Stimulated activated effector memory CD8-positive, alpha-beta T cell treated with anti-CD3 and anti-CD28 coated beads, Interleukin-12 subunit alpha, Interleukin-12 subunit beta, amount 100 ng/mL, for 72 hours (primary cell): ENCODE measurements around the gene MAP4K4.
"Not testable (repeated sequence)": the region's sequence is repeated elsewhere in the genome, so short reads cannot be mapped to it uniquely, and the experiment has no call there.

ENCODE experiments used
- ATAC-seq: fragments of 150-1000 bp; cut with Tn5 transposase; 2 replicates; pipeline ENCODE4 v1.10.0; 2021
- DNase-seq, 2 donors: peaks; one replicate each; pipeline ENCODE4 v3.0.0; 2021 to 2022; ENCODE audit warnings: low spot score in 2 of 2
- H3K27ac Mint-ChIP-seq: one replicate; pipeline ENCODE4 v1.8.0; 2022; ENCODE audit warnings: mild to moderate bottlenecking, mixed read lengths
- H3K36me3 Mint-ChIP-seq: one replicate; pipeline ENCODE4 v1.8.0; 2022; ENCODE audit warnings: mild to moderate bottlenecking, mixed read lengths
- H3K4me1 Mint-ChIP-seq: one replicate; pipeline ENCODE4 v1.8.0; 2022; ENCODE audit warnings: mixed read lengths
- H3K4me3 Mint-ChIP-seq: one replicate; pipeline ENCODE4 v1.8.0; 2022; ENCODE audit warnings: mild to moderate bottlenecking, mixed read lengths
- H3K9me3 Mint-ChIP-seq: one replicate; pipeline ENCODE4 v1.8.0; 2022; ENCODE audit warnings: mixed read lengths

Gene MAP4K4

DNA sequence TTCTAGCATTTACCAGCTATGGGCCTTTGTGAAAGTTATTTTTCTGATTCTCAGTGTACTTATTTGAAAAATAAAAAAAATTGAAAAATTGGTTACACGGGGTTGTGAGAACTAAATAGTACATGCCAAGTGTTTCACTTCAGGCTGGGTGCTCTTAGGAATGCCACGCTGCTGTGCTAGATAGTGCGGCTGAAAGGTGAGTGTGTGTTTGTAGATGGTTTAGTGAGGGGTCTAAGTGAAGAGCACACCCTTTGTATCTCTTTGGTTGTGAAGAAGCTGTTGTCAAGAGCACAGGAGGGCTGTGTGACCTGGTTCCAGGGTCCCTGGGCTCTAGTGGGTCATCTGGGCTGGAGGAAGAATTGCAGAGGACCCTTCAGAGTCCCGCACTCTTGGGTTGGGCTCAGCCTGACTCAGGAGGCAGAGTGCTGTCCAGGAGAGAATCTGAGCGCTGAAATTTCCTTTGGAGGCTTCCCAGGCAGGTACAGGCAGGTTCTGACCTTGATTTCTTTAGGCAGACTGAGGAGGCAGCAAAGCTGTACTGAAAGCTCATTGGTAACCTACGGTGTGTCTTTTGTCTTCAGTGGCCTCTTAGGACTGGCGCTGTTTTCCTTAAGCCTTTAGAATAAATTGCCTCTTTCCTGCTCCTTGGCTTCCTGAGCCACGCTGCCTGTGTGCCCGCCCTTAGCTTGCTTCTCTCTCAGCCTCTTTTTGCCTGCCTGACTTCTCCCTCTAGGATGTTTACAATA is 44.4 kb downstream of the MAP4K4 start:
- H3K4me1 Mint-ChIP-seq: peaks cover 78% of the 10 kb centered on the region
- H3K4me3 Mint-ChIP-seq: no peak overlapping the region
- peak in 1 of 2 donors; percentile 29 for DNase-seq
- no peaks in the 10 kb centered on the region for H3K9me3 Mint-ChIP-seq
- no peaks in the 10 kb centered on the region for H3K36me3 Mint-ChIP-seq
- no peak for ATAC-seq
- H3K27ac Mint-ChIP-seq: peak overlapping the region; percentile 5

DNA sequence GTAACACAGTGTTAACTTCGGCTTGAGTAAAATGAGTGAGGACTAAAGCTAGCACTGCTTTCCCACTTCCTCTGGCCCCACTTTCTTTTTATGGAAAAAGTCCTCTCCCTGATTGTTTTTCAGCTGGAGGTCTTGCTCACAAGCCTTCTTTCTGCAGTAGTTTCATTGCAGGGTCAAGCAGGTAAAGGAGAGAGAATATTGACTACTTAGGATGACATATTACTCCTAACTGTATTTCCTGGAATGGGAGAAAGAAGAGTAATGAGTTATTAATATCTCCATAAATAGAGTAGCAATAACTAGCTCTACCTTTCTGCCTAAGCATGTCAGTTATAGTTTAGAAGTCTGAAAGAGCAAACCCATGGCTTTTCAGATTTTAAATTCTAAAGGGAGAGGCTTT is 45.0 kb downstream of the MAP4K4 start:
- no peaks in the 10 kb centered on the region for H3K9me3 Mint-ChIP-seq
- no peaks in the 10 kb centered on the region for H3K36me3 Mint-ChIP-seq
- H3K4me3 Mint-ChIP-seq: no peak overlapping the region
- no peak for DNase-seq
- H3K4me1 Mint-ChIP-seq: peaks cover 73% of the 10 kb centered on the region
- no peak for ATAC-seq
- peak overlapping the region; percentile 5 for H3K27ac Mint-ChIP-seq

- DNase-seq (no peak), ATAC-seq (no peak)
- H3K27ac Mint-ChIP-seq: no peak overlapping the region
- peaks cover 66% of the 10 kb centered on the region for H3K4me1 Mint-ChIP-seq
- H3K9me3 Mint-ChIP-seq: no peaks in the 10 kb centered on the region
- H3K4me3 Mint-ChIP-seq: no peak overlapping the region
- H3K36me3 Mint-ChIP-seq: no peaks in the 10 kb centered on the region
Observed at GRCh38 chr2:101743288-101743687, 45.8 kb downstream of the MAP4K4 start.

DNA sequence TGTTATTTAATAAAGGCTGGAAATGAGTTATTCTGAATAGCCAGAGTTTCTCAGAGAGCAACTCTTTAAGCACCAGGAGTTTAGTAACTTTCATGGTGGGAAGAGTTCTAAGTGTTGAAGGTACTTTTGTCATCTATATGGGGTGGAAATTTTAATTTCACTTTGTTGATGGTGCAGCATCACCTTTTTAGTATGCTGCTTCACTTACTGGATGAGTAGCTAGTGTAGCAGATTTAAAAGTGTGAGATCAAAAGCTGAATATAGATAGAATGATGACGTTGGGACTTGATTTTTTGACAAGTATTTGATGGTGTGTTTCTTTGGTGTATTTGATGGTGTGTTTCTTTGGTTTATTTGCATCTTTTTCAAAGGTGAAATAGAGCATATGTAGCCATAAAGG is 47.3 kb downstream of the MAP4K4 start:
- ATAC-seq: no peak
- Mint-ChIP-seq H3K4me3 (no peak overlapping the region), H3K27ac (peak overlapping the region; percentile 46), H3K9me3 (no peaks in the 10 kb centered on the region), H3K36me3 (no peaks in the 10 kb centered on the region), H3K4me1 (peaks cover 59% of the 10 kb centered on the region)
- DNase-seq: no peak

DNA sequence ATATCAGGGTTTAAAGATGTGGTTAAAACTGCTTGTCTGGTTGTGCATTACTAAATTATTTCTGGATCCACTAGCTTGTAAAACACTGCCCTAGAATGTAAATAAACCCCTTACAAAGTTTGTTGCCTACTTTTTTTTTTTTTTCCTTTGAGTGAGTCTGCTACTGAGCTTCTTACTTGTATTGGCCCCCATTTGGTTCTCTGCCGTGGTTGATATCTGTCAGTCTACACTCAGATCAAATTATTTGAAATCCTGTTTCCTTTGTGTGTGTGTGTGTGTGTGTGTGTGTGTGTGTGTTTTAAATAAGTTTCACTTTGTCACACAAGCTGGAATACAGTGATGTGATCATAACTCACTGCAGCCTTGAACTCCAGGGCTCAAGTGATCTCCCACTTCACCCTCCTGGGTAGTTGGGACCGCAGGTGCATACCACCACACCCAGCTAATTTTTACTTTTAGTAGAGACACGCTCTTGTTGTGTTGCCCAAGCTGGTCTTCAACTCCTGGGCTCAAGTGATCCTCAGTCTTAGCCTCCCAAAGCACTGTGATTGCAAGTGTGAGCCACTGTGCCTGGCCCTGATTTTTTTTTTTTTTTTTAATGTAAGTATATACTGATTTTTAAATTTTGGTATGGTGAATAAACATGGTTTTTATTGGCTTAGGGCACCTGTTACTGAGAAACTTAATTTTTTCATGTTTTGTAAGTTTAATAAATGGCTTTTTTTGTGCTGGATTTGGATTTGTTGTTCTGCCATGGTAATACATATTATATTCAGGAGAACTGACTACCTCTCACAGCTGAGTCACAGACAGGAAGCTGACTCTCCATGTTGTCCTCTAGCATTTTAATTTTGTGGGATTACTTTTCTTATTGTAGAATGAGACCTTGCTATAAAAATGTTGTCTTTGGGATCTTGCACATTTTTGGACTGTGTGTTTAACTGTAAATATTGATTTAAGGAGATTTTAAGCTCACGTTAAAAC is 48.5 kb downstream of the MAP4K4 start:
- Mint-ChIP-seq H3K4me1 (peaks cover 59% of the 10 kb centered on the region), H3K27ac (no peak overlapping the region), H3K4me3 (no peak overlapping the region), H3K9me3 (no peaks in the 10 kb centered on the region), H3K36me3 (no peaks in the 10 kb centered on the region)
- ATAC-seq (no peak), DNase-seq (no peak)

- no peaks in the 10 kb centered on the region for H3K36me3 Mint-ChIP-seq
- H3K4me3 Mint-ChIP-seq: no peak overlapping the region
- ATAC-seq (no peak), DNase-seq (no peak)
- peaks cover 58% of the 10 kb centered on the region for H3K4me1 Mint-ChIP-seq
- no peaks in the 10 kb centered on the region for H3K9me3 Mint-ChIP-seq
- no peak overlapping the region for H3K27ac Mint-ChIP-seq
Observed at GRCh38 chr2:101748000-101748399, 50.5 kb downstream of the MAP4K4 start.

DNA sequence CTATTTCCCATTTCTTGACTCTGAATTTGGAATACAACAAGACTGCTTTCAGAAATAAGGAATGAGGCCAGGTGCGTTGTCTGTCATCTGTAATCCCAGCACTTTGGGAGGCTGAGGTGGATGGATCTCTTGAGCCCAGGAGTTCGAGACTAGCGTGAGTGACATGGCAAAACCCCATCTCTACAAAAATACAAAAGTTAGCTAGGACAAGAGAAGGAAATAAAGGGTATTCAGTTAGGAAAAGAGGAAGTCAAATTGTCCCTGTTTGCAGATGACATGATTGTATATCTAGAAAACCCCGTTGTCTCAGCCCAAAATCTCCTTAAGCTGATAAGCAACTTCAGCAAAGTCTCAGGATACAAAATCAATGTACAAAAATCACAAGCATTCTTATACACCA is 51.0 kb downstream of the MAP4K4 start:
- not testable (repeated sequence) for H3K4me3 Mint-ChIP-seq

GRCh38 chr2:101750688-101751087 is 53.2 kb downstream of the MAP4K4 start:
- ATAC-seq (no peak), DNase-seq (no peak)
- Mint-ChIP-seq H3K9me3 (no peaks in the 10 kb centered on the region), H3K36me3 (no peaks in the 10 kb centered on the region), H3K4me1 (peaks cover 58% of the 10 kb centered on the region), H3K4me3 (no peak overlapping the region), H3K27ac (no peak overlapping the region)

More for the DNA sequence above, 51.0 kb downstream of the MAP4K4 start:
- not testable (repeated sequence) for DNase-seq, H3K27ac Mint-ChIP-seq, H3K36me3 Mint-ChIP-seq, ATAC-seq, H3K9me3 Mint-ChIP-seq
- H3K4me1 Mint-ChIP-seq: peaks cover 58% of the 10 kb centered on the region

DNA sequence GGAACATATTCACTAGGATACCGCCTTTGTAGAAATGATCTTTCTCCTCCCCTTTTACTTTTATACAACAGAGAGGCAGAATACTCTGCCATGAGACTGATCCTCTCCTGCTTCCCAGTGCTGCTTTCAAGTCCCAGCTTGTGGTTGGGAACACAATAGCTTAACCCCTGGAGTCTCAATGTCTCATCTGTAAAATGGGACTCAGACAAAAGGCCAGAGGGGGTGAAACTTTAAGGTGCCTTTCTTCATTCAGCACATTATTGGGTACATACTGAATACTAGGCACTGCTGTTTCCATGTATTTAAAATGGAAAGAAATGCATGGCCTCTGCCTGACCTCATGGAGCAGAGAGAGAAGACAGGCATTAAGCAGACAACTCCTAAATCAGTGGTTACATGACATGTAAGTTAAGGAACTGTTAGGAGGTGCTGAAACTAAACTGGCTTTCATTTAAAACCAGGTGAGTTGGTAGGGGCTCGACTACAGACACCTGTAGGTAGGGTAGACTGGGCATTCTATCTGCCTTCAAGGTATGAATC is 53.8 kb downstream of the MAP4K4 start:
- Mint-ChIP-seq H3K27ac (no peak overlapping the region), H3K4me3 (no peak overlapping the region), H3K36me3 (no peaks in the 10 kb centered on the region), H3K9me3 (no peaks in the 10 kb centered on the region), H3K4me1 (peaks cover 53% of the 10 kb centered on the region)
- no peak for ATAC-seq
- DNase-seq: no peak

DNA sequence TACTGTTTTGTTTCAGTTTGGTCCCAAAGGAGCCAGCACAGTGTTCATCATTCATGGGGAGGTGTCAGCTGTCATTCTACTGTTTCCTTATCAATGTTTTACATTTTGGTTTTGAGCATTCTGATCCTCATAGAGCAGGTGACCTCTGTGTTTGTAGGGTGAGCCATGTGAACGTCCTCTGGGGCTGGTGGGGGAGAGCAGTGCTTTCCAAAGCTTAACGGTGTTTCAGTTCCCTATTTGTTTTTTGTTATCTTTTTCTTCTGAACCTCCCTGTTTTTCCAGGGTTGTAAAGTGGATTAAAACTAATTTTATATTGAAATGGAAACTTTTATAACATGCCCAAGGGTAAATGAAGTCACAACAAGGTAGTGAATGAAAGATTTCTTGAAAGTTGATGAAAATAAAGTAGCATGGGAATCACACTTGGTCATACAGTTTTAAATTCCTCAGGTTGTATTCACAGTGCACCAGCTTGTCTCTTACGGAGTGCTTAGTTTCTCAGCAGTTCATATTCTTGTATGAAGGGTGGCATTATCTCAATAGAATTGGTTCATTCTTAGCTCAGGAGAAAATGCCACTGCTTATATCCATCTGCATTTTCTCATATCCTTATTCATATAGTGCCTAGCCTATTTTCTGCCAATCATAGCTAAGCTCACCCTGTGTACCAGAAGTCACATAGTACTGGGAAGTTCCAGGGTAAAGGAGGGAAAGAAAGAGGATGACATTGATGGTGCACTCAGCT is 54.5 kb downstream of the MAP4K4 start:
- no peak for ATAC-seq
- H3K27ac Mint-ChIP-seq: no peak overlapping the region
- H3K36me3 Mint-ChIP-seq: no peaks in the 10 kb centered on the region
- no peak overlapping the region for H3K4me3 Mint-ChIP-seq
- H3K4me1 Mint-ChIP-seq: peaks cover 46% of the 10 kb centered on the region
- H3K9me3 Mint-ChIP-seq: no peaks in the 10 kb centered on the region
- no peak for DNase-seq

DNA sequence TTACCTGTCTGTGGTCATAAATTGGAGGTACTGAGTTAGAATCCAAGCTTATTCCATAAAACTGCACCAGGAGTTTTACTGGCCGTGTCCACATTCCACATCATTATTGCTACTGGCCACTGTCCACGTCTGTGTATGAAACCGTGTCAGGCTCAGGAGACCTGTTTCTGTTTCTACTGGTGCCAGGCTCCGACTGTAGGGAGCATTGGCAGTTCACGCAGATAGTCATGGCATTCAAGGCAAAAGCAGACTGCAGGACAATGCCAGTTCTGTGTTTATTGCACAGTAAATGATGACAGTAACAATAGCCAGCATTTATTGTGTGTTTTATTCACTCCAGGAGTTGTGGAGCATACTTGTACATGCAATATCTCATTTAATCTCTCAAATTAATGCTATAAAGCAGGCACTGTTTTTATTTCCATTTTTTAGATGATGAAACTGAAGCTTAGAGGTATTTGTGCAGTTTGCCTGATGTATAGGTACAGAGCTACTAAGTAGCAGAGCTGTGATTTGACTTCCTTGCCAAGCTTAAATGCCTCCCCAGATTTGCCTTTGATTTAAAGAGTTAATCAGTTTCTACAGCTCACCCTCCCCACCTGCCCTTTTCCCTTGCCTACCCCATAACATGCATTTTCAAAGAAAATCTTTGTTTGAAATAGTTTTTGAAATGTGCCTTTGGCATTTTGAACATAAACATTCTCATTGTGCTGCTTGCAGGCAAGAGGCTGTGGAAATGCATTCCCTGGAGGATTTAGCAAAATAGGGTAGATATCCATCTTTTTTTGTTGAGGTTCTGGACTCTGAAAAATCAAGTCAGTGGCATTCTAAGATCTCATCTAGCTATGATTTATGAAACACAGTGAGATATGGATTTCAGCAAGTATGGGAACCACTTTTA is 55.5 kb downstream of the MAP4K4 start:
- Mint-ChIP-seq H3K9me3 (no peaks in the 10 kb centered on the region), H3K4me3 (no peak overlapping the region), H3K4me1 (peaks cover 50% of the 10 kb centered on the region), H3K36me3 (no peaks in the 10 kb centered on the region), H3K27ac (no peak overlapping the region)
- DNase-seq: no peak
- ATAC-seq: no peak

GRCh38 chr2:101753720-101754490 is 56.4 kb downstream of the MAP4K4 start:
- Mint-ChIP-seq H3K36me3 (no peaks in the 10 kb centered on the region), H3K27ac (no peak overlapping the region), H3K4me3 (no peak overlapping the region), H3K4me1 (peaks cover 60% of the 10 kb centered on the region), H3K9me3 (no peaks in the 10 kb centered on the region)
- DNase-seq: no peak
- peak; percentile 41 for ATAC-seq

DNA sequence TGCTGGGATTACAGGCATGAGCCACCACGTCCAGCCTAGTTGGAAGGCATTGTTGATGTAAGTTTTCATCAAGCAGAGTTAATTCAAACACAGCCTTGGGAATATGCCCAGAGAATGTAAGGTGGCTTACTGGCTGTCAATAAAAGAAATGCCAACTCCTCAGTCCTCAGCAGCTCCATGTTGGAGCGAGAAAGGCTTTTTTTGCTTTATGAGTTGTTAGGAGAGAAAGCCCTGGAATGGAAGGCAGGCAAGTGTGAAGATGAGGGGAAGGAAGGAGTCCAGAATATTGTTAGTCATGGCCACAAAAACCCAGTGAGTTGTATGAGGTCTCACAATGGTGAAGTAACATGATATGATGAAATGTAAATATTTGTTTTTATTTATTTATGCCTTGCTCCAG is 57.1 kb downstream of the MAP4K4 start:
- H3K4me1 Mint-ChIP-seq: peaks cover 61% of the 10 kb centered on the region
- H3K9me3 Mint-ChIP-seq: no peaks in the 10 kb centered on the region
- DNase-seq (no peak), ATAC-seq (no peak)
- H3K27ac Mint-ChIP-seq: no peak overlapping the region
- H3K36me3 Mint-ChIP-seq: no peaks in the 10 kb centered on the region
- no peak overlapping the region for H3K4me3 Mint-ChIP-seq

DNA sequence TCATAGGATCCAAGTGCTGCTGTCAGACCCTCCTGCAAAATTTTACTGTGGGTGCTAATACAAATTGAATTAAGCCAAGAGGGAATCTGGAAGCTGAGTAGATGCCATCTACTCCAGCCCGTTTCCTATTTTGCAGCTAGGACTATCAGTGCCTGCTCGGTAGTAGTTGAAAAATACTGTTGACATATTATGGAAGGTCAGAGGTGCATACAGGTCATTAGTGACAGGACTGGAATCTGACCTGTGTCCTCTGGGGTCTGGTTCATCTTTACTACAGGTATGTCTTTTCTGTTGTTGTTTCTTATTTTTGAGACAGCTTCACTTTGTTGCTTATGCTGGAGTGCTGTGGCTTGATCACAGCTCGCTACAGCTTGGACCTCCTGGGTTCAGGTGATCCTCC is 58.8 kb downstream of the MAP4K4 start:
- Mint-ChIP-seq H3K4me3 (no peak overlapping the region), H3K9me3 (no peaks in the 10 kb centered on the region), H3K27ac (no peak overlapping the region), H3K4me1 (peaks cover 55% of the 10 kb centered on the region), H3K36me3 (no peaks in the 10 kb centered on the region)
- ATAC-seq: no peak
- no peak for DNase-seq
